Stimulated activated CD4-positive, alpha-beta T cell treated with anti-CD3 and anti-CD28 coated beads, TNF-alpha, amount 100 ng/mL, for 1 hour (primary cell): Measurements from ENCODE around the gene FIGN.

Experiments
- DNase-seq, 3 donors: peaks; one replicate each; pipeline ENCODE4 v3.0.0-alpha.2; 2020; ENCODE audit warnings: low read depth in 3 of 3, low spot score in 1 of 3

FIGN gene, protein sequence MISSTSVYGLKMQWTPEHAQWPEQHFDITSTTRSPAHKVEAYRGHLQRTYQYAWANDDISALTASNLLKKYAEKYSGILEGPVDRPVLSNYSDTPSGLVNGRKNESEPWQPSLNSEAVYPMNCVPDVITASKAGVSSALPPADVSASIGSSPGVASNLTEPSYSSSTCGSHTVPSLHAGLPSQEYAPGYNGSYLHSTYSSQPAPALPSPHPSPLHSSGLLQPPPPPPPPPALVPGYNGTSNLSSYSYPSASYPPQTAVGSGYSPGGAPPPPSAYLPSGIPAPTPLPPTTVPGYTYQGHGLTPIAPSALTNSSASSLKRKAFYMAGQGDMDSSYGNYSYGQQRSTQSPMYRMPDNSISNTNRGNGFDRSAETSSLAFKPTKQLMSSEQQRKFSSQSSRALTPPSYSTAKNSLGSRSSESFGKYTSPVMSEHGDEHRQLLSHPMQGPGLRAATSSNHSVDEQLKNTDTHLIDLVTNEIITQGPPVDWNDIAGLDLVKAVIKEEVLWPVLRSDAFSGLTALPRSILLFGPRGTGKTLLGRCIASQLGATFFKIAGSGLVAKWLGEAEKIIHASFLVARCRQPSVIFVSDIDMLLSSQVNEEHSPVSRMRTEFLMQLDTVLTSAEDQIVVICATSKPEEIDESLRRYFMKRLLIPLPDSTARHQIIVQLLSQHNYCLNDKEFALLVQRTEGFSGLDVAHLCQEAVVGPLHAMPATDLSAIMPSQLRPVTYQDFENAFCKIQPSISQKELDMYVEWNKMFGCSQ

DNA sequence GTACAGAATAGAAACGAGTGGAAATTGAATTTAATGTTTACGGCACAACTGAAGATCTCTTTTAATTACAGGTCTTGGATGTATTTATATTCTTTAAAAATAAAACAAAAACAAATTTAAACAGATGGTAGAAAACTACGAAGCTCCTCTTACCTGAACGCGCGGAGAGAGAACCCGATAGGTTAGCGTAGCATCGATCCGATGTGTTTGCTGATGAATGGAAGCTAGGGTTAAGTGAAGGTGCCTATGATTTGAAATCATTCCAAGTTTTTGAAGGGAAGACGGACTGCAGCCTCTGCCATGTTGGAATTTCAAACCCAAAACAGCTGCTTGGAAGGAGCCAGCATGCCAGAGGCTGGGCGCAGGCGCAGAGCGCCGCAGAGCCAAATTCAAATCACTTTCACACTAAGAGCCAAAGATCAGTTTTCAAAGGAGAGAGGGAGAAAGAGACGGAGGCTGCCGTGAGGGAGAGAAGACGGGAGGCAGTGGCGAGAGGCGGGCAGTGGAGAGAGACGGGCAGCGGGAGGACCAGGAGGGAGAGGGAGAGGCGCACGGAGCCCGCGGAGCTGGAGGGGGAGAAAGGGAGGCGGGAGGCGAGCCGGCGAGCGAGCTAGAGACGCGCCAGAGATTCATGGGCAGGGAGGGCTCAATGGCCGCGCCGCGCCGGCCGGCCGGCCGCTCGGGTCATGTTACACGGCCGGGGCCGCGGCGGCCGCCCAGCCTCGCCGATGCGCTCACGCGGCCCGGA, at the start of gene FIGN:
Gene FIGN (minus strand): TSS at position 324 of the 748 bp plus-strand sequence. CDS start 1,081 bp downstream, outside the sequence.
- no peak for DNase-seq

DNA sequence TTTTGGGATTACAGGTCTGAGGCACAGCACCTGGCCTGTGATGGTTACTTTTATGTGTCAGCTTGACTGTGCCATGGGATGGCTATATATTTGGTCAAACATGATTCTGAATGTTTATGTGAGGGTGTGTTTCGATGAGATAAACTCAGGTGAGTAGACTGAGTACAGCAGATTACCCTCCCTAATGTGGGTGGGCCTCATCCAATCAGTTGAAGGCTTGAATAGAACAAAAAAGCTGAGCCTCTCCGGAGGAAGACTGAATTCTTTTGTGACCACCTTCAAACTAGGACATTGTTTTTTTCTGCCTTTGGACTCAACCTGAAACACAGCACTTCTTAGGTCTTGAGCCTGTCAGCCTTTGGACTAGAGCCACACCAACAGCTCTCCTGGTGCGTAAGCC, 49.4 kb upstream of the FIGN start:
- DNase-seq = no peak

GRCh38 chr2:163779970-163780597, 44.3 kb upstream of the FIGN start:
- no peak for DNase-seq

DNA sequence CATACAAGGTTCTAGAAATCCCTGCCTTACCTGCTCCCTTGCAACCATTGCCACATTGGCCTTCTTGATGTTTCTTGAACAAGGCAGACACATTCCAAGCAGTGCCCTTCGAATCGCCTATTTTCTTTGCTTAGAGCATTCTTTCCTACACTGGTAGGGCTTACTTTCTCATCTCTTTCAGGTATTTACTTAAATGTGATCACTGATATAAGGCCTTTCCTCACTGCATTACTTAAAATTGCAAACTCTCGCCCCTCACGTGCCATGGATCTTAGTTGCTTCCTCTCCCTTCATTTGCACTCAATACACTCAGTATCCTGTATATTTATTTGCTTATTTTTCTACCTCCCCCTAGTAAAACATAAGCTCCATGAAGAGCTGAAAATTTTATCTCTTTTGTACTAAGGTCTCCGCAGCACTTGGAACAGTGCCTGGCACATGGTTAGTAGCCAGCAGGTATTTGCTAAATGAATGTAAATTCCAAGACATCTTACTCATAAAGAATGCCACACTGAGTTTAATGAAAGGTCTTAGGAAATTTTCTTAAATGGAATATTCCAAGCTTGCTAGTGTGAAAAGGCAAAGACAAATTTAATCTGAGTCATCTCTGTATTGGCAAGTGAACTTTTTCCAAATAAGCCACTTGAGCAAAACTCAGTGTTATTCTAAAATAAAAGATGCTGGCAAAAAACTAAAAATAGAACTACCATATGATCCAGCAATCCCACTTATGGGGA, 42.4 kb upstream of the FIGN start:
- DNase-seq = no peak

DNA sequence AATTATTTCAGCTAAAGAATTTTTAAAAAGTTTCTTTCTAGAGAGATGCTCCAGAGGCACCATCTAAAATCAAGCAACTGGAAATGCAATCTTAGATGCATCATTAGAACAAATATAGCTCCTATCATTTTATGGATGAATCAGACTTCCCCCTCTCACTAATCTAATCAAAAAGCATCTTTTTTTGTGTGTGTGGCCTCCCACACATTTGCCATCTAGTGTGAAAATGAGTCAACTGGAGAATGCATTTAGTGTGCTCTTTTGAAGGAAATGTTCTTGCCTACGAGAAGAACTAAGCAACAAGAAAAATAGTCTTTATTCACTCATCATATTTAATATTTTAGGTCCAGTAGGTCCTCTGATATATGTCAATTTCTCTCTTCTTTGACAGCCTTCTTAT, 39.5 kb upstream of the FIGN start:
- no peak for DNase-seq

- DNase-seq = no peak
Observed at GRCh38 chr2:163774862-163775261, 39.1 kb upstream of the FIGN start.

DNA sequence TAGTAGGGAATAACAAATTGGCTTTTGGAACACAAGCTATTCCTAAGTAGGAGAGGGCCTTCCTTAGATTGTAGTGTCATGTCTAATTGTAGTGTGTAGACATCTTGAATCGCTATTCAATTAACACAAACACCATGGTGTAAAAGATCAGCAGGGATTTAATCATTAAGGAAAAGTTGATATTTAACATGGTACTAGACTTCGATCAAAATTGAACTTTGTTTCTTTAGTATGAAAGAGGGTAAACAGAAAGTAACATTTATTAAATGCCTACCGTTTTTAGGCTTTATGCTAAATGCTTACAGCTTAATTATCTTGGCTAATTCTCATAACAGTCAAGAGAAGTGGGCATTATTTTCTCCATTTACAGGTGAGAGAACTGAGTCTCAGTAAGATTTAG, 37.5 kb upstream of the FIGN start:
- no peak for DNase-seq

DNA sequence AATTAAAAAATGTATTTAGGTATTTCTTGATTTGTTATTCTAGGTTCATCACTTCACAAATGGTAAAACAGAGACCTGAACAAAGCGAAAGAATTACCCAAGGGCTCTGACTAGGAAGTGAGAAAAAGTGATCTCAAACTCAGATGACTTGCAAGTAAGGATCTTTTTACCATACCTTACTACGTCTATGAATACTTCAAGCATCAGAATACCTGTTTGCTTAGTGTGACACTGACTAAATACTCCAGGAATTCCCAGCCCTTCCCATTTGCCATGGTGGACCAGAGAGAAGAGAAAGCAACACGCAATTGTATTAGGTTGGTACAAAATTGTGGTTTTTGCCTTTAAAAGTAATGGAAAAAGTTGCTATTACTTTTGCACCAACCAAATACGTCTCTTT, 35.8 kb upstream of the FIGN start:
- no peak for DNase-seq

DNA sequence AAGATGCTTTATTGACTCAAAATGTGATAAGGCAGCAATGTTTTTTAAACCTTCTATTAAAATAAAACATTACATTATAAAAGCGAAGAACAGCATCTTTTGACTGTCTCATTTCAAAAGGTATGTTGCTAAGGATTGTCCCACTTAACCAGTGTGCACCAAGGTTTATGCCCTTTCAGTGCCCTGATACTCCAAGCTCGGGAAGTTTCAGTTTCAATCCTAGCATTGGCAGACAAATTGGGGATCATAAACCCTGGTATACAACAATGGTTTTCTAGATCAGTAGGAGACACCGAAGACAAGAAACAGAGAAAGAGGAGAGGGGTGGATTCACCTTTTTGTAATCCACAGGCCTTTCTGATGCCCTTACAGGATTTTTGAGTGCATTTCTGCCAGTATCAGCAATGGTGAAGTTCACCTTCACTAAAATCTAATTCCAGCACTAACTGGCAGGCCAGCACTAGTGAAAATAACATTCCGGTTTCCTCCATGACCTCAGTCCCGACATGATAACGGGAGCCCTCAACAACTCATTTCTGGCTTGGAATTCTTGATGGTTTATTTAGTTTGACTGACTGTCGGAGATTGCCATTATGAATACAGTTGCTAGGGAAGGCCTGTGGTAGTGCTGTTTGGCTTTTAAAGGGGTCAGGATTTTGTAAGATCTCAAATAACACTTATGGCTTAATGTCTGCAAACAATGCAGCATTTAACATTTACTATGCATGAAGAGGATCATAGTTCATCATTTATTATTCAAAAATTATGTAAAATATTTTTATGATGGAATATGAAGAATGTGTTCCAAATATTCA, 33.3 kb upstream of the FIGN start:
- DNase-seq = no peak

- DNase-seq = no peak
Observed at GRCh38 chr2:163767097-163767496, 31.3 kb upstream of the FIGN start.

- no peak for DNase-seq
Observed at GRCh38 chr2:163764566-163764965, 28.8 kb upstream of the FIGN start.

DNA sequence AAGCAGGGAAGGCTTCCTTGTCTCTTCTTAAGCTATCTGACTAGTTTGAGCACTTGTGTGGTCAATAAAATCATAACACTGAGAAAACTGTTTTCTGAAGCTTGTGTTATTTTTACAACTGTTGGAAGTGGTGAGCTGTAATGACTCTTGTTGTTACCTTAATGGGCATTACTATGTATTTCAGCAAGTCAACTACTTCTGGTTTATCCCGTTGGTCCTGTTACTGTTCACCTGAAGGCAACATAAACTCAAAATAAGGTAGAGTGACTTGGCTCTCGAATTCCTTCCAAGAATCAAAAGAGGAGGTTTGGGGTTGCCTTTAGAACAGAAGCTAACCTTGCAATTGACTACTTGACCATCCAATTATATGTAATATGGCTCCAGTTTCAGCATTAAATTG, 23.2 kb upstream of the FIGN start:
- DNase-seq = no peak

- no peak for DNase-seq
Observed at GRCh38 chr2:163757814-163758213, 22.0 kb upstream of the FIGN start.

GRCh38 chr2:163756588-163756987, 20.8 kb upstream of the FIGN start:
- DNase-seq = no peak

DNA sequence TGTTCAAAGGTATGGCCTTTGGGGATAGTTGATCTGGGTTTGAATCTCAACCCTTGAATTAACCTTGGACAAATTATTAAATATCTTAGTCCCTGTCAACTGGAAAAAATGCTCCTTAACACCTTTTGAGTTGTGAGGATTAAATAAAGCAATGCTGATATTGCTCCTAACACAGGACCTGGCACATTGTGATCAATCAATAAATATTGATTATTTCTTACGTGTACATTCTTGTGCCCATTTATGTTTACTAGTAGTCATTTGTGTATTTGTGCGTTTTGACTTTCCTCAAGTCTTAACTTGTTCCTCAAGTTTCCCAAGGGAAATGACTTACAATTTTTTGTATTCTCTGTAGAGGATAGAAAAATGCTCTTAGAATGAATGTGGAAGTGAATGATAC, 19.6 kb upstream of the FIGN start:
- no peak for DNase-seq

GRCh38 chr2:163753726-163754125, 17.9 kb upstream of the FIGN start:
- no peak for DNase-seq

DNA sequence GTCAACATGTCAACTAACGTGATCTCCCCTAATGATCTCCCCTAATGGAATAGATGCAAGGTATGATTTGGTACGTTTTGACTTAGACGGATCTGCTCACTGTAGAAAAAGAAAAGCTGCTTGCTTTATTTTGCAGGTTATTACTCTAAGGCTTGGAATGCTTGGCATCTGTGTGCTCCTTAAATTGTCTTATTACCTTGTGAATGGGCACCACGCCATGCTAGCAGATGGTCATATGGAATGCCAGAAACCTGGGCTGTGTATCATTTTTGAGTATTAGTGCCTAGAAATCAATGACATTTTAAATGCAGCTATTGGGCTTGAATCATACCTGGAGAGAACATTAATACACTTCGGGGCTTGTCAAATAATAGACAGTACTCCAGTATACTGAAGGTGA, 16.5 kb upstream of the FIGN start:
- no peak for DNase-seq

- no peak for DNase-seq
Observed at GRCh38 chr2:163751696-163752095, 15.9 kb upstream of the FIGN start.

GRCh38 chr2:163748420-163748819, 12.6 kb upstream of the FIGN start:
- DNase-seq = no peak

GRCh38 chr2:163741435-163741834, 5.6 kb upstream of the FIGN start:
- no peak for DNase-seq
